Endothelial cell of umbilical vein (primary cell): ENCODE measurements around the gene AMELX. TPM values are rescaled to one million over a fixed set of nuclear protein-coding genes. Genes with fewer than 3 reads are reported as not detected.

Experiments used
- BruUV-seq: library from RNA; stranded (reverse); fragments of 400-500 nt; replicated peaks from 2 replicates; lab custom pipeline; 2021; lab: Mats Ljungman, UMichigan
- CTCF ChIA-PET: fragments of 300-600, 350-600 bp; sonication (Branson Sonifier 250); formaldehyde crosslinking; loops from one replicate; lab custom pipeline; 2021; ENCODE audit warnings: antibody characterized with exemption, inconsistent platforms; lab: Charles Lee
- POLR2A ChIA-PET: fragments of 300-600, 350-600 bp; sonication (Branson Sonifier 250); formaldehyde crosslinking; loops from one replicate; lab custom pipeline; 2021; ENCODE audit warnings: antibody characterized with exemption, inconsistent platforms; lab: Charles Lee
- DNase-seq: peaks from one replicate; pipeline ENCODE4 v3.0.0-alpha.2; 2011; ENCODE audit warnings: low read depth, low spot score
- FAIRE-seq: peaks from 2 replicates; lab custom pipeline; 2011; peaks lifted over from hg19 to GRCh38; lab: Jason Lieb, UNC
- H2AFZ ChIP-seq: 2 replicates; pipeline ENCODE4 v1.6.0; 2012; ENCODE audit warnings: low read depth, low read length, control low read depth, inconsistent platforms
- H3K27ac ChIP-seq: 2 replicates; pipeline ENCODE4 v1.5.1; 2011; ENCODE audit warnings: low read depth, mild to moderate bottlenecking, control low read depth, low read length, moderate library complexity; ENCODE audit not compliant: insufficient read depth
- H3K27me3 ChIP-seq, 2 experiments: 2 replicates each; pipeline versions ENCODE4 v1.6.0 to v1.6.1; 2011; ENCODE audit warnings: low read length in 2 of 2, mixed read lengths in 1 of 2; ENCODE audit not compliant: control insufficient read depth in 2 of 2, insufficient read depth in 2 of 2
- H3K36me3 ChIP-seq, 2 experiments: 2 replicates in 1 of 2; 3 replicates in 1 of 2; pipeline ENCODE4 v1.5.1; 2011; ENCODE audit warnings: low read length in 2 of 2, mild to moderate bottlenecking in 1 of 2, moderate library complexity in 1 of 2; ENCODE audit not compliant: control insufficient read depth in 2 of 2, insufficient read depth in 2 of 2; ENCODE audit errors: extremely low read depth in 1 of 2
- H3K4me1 ChIP-seq: 3 replicates; pipeline ENCODE4 v1.5.1; 2011; ENCODE audit warnings: mild to moderate bottlenecking, low read length; ENCODE audit not compliant: control insufficient read depth, insufficient read depth; ENCODE audit errors: extremely low read depth
- H3K4me2 ChIP-seq: 2 replicates; pipeline ENCODE4 v1.6.1; 2011; ENCODE audit warnings: low read length, control low read depth, mixed read lengths; ENCODE audit not compliant: insufficient read depth
- H3K4me3 ChIP-seq, 3 experiments: fragments of 200-600 bp in 1 of 3; sonication (generic), shearing (Covaris generic) in 1 of 3; replicated peaks in 1 of 3; 2 replicates each; pipeline ENCODE4 v1.5.1; 2011 to 2016; ENCODE audit warnings: control low read depth in 3 of 3, low read length in 3 of 3, mild to moderate bottlenecking in 2 of 3, inconsistent platforms in 1 of 3, low read depth in 1 of 3, moderate library complexity in 1 of 3; ENCODE audit not compliant: insufficient read depth in 1 of 3
- H3K79me2 ChIP-seq: 2 replicates; pipeline ENCODE4 v1.6.0; 2012; ENCODE audit warnings: low read length, inconsistent platforms; ENCODE audit not compliant: control insufficient read depth, insufficient read depth
- H3K9ac ChIP-seq: replicated peaks from 2 replicates; pipeline ENCODE3; 2011; ENCODE audit warnings: low read length, control low read depth; ENCODE audit not compliant: insufficient read depth; ENCODE audit errors: extremely low read depth
- H3K9me1 ChIP-seq: replicated peaks from 3 replicates; pipeline ENCODE4 v1.6.0; 2011; ENCODE audit warnings: mild to moderate bottlenecking, low read length; ENCODE audit not compliant: control insufficient read depth, insufficient read depth; ENCODE audit errors: extremely low read depth
- H3K9me3 ChIP-seq: replicated peaks from 2 replicates; pipeline ENCODE4 v1.5.1; 2012; ENCODE audit warnings: low read length, inconsistent platforms; ENCODE audit not compliant: control insufficient read depth, insufficient read depth
- H4K20me1 ChIP-seq: replicated peaks from 2 replicates; pipeline ENCODE3; 2011; ENCODE audit warnings: mild to moderate bottlenecking, low read length; ENCODE audit not compliant: control insufficient read depth, insufficient read depth; ENCODE audit errors: extremely low read depth
- CTCF ChIP-seq, 2 donors: IDR thresholded peaks; 1 replicate in 1 of 2; 2 replicates in 1 of 2; pipeline ENCODE4 v1.5.1; 2011; ENCODE audit warnings: low read length in 2 of 2, mild to moderate bottlenecking in 2 of 2, moderate library complexity in 2 of 2, control low read depth in 1 of 2, inconsistent platforms in 1 of 2, low read depth in 1 of 2; ENCODE audit not compliant: insufficient read depth in 1 of 2; ENCODE audit errors: extremely low read depth in 1 of 2
- EZH2 ChIP-seq: IDR thresholded peaks from 2 replicates; pipeline ENCODE4 v1.6.1; 2012; ENCODE audit warnings: borderline replicate concordance, low read depth, mild to moderate bottlenecking, moderate library complexity, low read length, inconsistent platforms; ENCODE audit not compliant: severe bottlenecking
- FOS ChIP-seq: IDR thresholded peaks from 2 replicates; pipeline ENCODE4 v1.6.1; 2011; ENCODE audit warnings: mild to moderate bottlenecking, low read length, moderate library complexity, borderline replicate concordance; ENCODE audit not compliant: insufficient read depth
- GATA2 ChIP-seq: IDR thresholded peaks from 2 replicates; pipeline ENCODE4 v1.7.0; 2011; ENCODE audit warnings: low read depth, mild to moderate bottlenecking, moderate library complexity, mixed read lengths, low read length; ENCODE audit not compliant: insufficient read length, insufficient read depth
- JUN ChIP-seq: IDR thresholded peaks from 2 replicates; pipeline ENCODE4 v1.6.1; 2011; ENCODE audit warnings: borderline replicate concordance, low read depth; ENCODE audit not compliant: insufficient read length, insufficient read depth
- MYC ChIP-seq: IDR thresholded peaks from one replicate; pipeline ENCODE4 v1.6.1; 2011; ENCODE audit warnings: mild to moderate bottlenecking, low read depth, low read length
- POLR2A ChIP-seq: IDR thresholded peaks from 2 replicates; pipeline ENCODE4 v1.6.1; 2012; ENCODE audit warnings: low read depth, mild to moderate bottlenecking, control low read depth, low read length
- POLR2AphosphoS5 ChIP-seq: IDR thresholded peaks from 2 replicates; pipeline ENCODE4 v1.6.1; 2012; ENCODE audit warnings: low read depth, mild to moderate bottlenecking, control low read depth, low read length, moderate library complexity; ENCODE audit not compliant: insufficient read depth
- dilution Hi-C: fragments of 300-500 bp; cut with MboI; formaldehyde crosslinking; loops from one replicate; pipeline ENCODE4 v1.15.0; 2019; ENCODE audit warnings: low sequenced_read_pairs; ENCODE audit not compliant: extremely low pct_ligation_motif_present
- intact Hi-C: fragments of 100-400 bp; cut with micrococcal nuclease; formaldehyde crosslinking; loops from one replicate; pipeline ENCODE4 v1.10.0; 2022
- polyA plus RNA-seq, 4 experiments: library from polyadenylated mRNA; depleted of rRNA in 3 of 4; stranded (reverse) in 3 of 4; unstranded in 1 of 4; fragments of >200 nt; gene quantifications; 2 replicates each; pipeline versions ENCODE4 v1.2.1 to v1.2.3, GENCODE V29; 2011 to 2012; ENCODE audit warnings: missing spikeins in 1 of 4
- total RNA-seq: library from RNA; stranded (reverse); gene quantifications from 2 replicates; pipeline ENCODE4 v1.2.3, GENCODE V29; 2021
- TF ChIP-seq, protein P1 (sequence below): IDR thresholded peaks from 2 replicates; pipeline ENCODE4 v1.6.1; 2011; ENCODE audit not compliant: insufficient read depth, insufficient read length

AMELX gene
- total and polyA plus RNA-seq, 2 donors (not counting 3 experiments of a cell fraction or from before 2014, with no cell fraction given), result not detected

- CTCF ChIA-PET, result no interaction called here
- H3K9me3 ChIP-seq, result no peaks in the 10 kb centered on the region
- no peak overlapping the region for H3K4me2 ChIP-seq
- H3K4me1 ChIP-seq, result no peaks in the 10 kb centered on the region
- no peak overlapping the region for H2AFZ ChIP-seq
- H3K36me3 ChIP-seq, result no peaks in the 10 kb centered on the region
- no peak overlapping the region for H3K27ac ChIP-seq
- dilution Hi-C loops, result no loop called here
- no peaks in the 10 kb centered on the region for H4K20me1 ChIP-seq
- TF ChIP-seq CTCF (IDR thresholded peaks at IDR 0.05; ENCODE audit: extremely low read depth in 1 of 2, insufficient read depth in 1 of 2, low read depth in 1 of 2, low read length in 2 of 2) (no peak), GATA2 (no peak), EZH2 (no peak), POLR2A (no peak), MYC (no peak), POLR2AphosphoS5 (no peak), FOS (no peak), JUN (no peak)
- TF ChIP-seq, protein P1, sequence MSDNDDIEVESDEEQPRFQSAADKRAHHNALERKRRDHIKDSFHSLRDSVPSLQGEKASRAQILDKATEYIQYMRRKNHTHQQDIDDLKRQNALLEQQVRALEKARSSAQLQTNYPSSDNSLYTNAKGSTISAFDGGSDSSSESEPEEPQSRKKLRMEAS, result no peak
- POLR2A ChIA-PET, result no interaction called here
- H3K9ac ChIP-seq, result no peak overlapping the region
- no peaks in the 10 kb centered on the region for H3K9me1 ChIP-seq
- no TSS peak for BruUV-seq
- DNase-seq, result no peak
- intact Hi-C loops, result no loop called here
- FAIRE-seq, result no peak
- H3K79me2 ChIP-seq, result no peaks in the 10 kb centered on the region
- H3K4me3 ChIP-seq, result no peak overlapping the region
- H3K27me3 ChIP-seq, result no peaks in the 10 kb centered on the region
Observed at GRCh38 chrX:11305641-11306040, 12.4 kb downstream of the AMELX start.
